GM04504 (cell line): ENCODE measurements around the gene PIGZ.

Source experiments
- DNase-seq: peaks from one replicate; pipeline ENCODE4 v3.0.0-alpha.2; 2012; ENCODE audit warnings: low read depth

Gene PIGZ

GRCh38 chr3:197001972-197002700, 33.5 kb upstream of the PIGZ start:
- no peak for DNase-seq

- no peak for DNase-seq
Observed at GRCh38 chr3:197001106-197001971, 32.7 kb upstream of the PIGZ start.

- DNase-seq, result no peak
Observed at GRCh38 chr3:197000211-197000610, 31.6 kb upstream of the PIGZ start.

GRCh38 chr3:196998966-196999760, 30.5 kb upstream of the PIGZ start:
- DNase-seq, result no peak

GRCh38 chr3:196997311-196997710, 28.7 kb upstream of the PIGZ start:
- no peak for DNase-seq

- no peak for DNase-seq
Observed at GRCh38 chr3:196996454-196997265, 28.0 kb upstream of the PIGZ start.

- no peak for DNase-seq
Observed at GRCh38 chr3:196995646-196996355, 27.2 kb upstream of the PIGZ start.

GRCh38 chr3:196995027-196995426, 26.4 kb upstream of the PIGZ start:
- DNase-seq, result no peak

- no peak for DNase-seq
Observed at GRCh38 chr3:196994056-196994455, 25.4 kb upstream of the PIGZ start.

- DNase-seq, result no peak
Observed at GRCh38 chr3:196992461-196993065, 23.9 kb upstream of the PIGZ start.

- DNase-seq, result no peak
Observed at GRCh38 chr3:196991581-196992460, 23.2 kb upstream of the PIGZ start.

- no peak for DNase-seq
Observed at GRCh38 chr3:196990601-196991007, 22.0 kb upstream of the PIGZ start.

- no peak for DNase-seq
Observed at GRCh38 chr3:196989721-196990262, 21.2 kb upstream of the PIGZ start.

- DNase-seq, result no peak
Observed at GRCh38 chr3:196988241-196989029, 19.8 kb upstream of the PIGZ start.

GRCh38 chr3:196987022-196987421, 18.4 kb upstream of the PIGZ start:
- DNase-seq, result no peak

GRCh38 chr3:196985954-196986885, 17.6 kb upstream of the PIGZ start:
- DNase-seq, result no peak

GRCh38 chr3:196985298-196985697, 16.7 kb upstream of the PIGZ start:
- DNase-seq, result no peak
